GM19395 (cell line): ENCODE measurements around the gene TMPRSS13.
"Not testable (repeated sequence)": the region's sequence is repeated elsewhere in the genome, so short reads cannot be mapped to it uniquely, and the experiment has no call there.

Source experiments
- ATAC-seq: cut with Tn5 transposase; IDR thresholded peaks from one replicate; pipeline ENCODE4 v1.9.1; 2021; ENCODE audit warnings: mild to moderate bottlenecking, moderate library complexity; ENCODE audit not compliant: unreplicated experiment

Gene TMPRSS13

GRCh38 chr11:117874253-117874909 is 54.8 kb downstream of the TMPRSS13 start:
- ATAC-seq, result no peak

GRCh38 chr11:117873828-117874125 is 55.4 kb downstream of the TMPRSS13 start:
- no peak for ATAC-seq

GRCh38 chr11:117872975-117873827 is 56.0 kb downstream of the TMPRSS13 start:
- no peak for ATAC-seq

GRCh38 chr11:117872420-117872961 is 56.7 kb downstream of the TMPRSS13 start:
- ATAC-seq, result no peak

GRCh38 chr11:117871784-117872183 is 57.4 kb downstream of the TMPRSS13 start:
- ATAC-seq, result no peak

- no peak for ATAC-seq
Observed at GRCh38 chr11:117871160-117871559, 58.0 kb downstream of the TMPRSS13 start.

- ATAC-seq, result no peak
Observed at GRCh38 chr11:117870103-117870952, 58.9 kb downstream of the TMPRSS13 start.

GRCh38 chr11:117869604-117870003 is 59.6 kb downstream of the TMPRSS13 start:
- ATAC-seq, result no peak

GRCh38 chr11:117868815-117869561 is 60.2 kb downstream of the TMPRSS13 start:
- no peak for ATAC-seq

- ATAC-seq, result no peak
Observed at GRCh38 chr11:117868088-117868487, 61.1 kb downstream of the TMPRSS13 start.

- no peak for ATAC-seq
Observed at GRCh38 chr11:117866526-117866925, 62.7 kb downstream of the TMPRSS13 start.

- not testable (repeated sequence) for ATAC-seq
Observed at GRCh38 chr11:117865546-117865945, 63.7 kb downstream of the TMPRSS13 start.

- ATAC-seq, result no peak
Observed at GRCh38 chr11:117863383-117863782, 65.8 kb downstream of the TMPRSS13 start.

- ATAC-seq, result no peak
Observed at GRCh38 chr11:117862753-117863152, 66.4 kb downstream of the TMPRSS13 start.

- no peak for ATAC-seq
Observed at GRCh38 chr11:117862019-117862725, 67.0 kb downstream of the TMPRSS13 start.

GRCh38 chr11:117861151-117862018 is 67.8 kb downstream of the TMPRSS13 start:
- no peak for ATAC-seq

GRCh38 chr11:117860139-117860538 is 69.1 kb downstream of the TMPRSS13 start:
- ATAC-seq, result no peak

GRCh38 chr11:117859488-117860112 is 69.6 kb downstream of the TMPRSS13 start:
- ATAC-seq, result no peak
